ENCODE results near the gene SCYL2. TPM values are rescaled to one million over a fixed set of nuclear protein-coding genes. Genes with fewer than 3 reads are reported as not detected.

The SCYL2 gene
- total RNA-seq, 1 experiment from 2014 or later: 49.5 TPM

- no peak overlapping the region for H3K4me3 ChIP-seq (ENCODE audit: low read depth, low read length)
- no peaks in the 10 kb centered on the region for H3K4me1 ChIP-seq
- intact Hi-C loops (cut with micrococcal nuclease; ENCODE audit: unreplicated experiment): no loop called here
- ChIA-PET POLR2A (no interaction called here), CTCF (no interaction called here)
- Mint-ChIP-seq H3K4me3 (ENCODE audit: unreplicated experiment) (no peak overlapping the region), H3K27ac (ENCODE audit: unreplicated experiment) (no peak overlapping the region), H3K36me3 (ENCODE audit: insufficient read depth, unreplicated experiment) (no peaks in the 10 kb centered on the region), H3K27me3 (ENCODE audit: insufficient read depth, unreplicated experiment) (peaks cover 2% of the 10 kb centered on the region), H3K9me3 (ENCODE audit: unreplicated experiment) (no peaks in the 10 kb centered on the region), H3K4me1 (ENCODE audit: low read depth, unreplicated experiment) (no peaks in the 10 kb centered on the region)
- BruUV-seq (replicated peaks): no TSS peak
- no peak for DNase-seq
- H3K27me3 ChIP-seq (replicated peaks; ENCODE audit: control insufficient read depth, insufficient read depth, low read length): no peaks in the 10 kb centered on the region
- no peaks in the 10 kb centered on the region for H3K36me3 ChIP-seq (ENCODE audit: control insufficient read depth, insufficient read depth, low read length)
- no peaks in the 10 kb centered on the region for H3K9me3 ChIP-seq
- TF ChIP-seq, protein P1, sequence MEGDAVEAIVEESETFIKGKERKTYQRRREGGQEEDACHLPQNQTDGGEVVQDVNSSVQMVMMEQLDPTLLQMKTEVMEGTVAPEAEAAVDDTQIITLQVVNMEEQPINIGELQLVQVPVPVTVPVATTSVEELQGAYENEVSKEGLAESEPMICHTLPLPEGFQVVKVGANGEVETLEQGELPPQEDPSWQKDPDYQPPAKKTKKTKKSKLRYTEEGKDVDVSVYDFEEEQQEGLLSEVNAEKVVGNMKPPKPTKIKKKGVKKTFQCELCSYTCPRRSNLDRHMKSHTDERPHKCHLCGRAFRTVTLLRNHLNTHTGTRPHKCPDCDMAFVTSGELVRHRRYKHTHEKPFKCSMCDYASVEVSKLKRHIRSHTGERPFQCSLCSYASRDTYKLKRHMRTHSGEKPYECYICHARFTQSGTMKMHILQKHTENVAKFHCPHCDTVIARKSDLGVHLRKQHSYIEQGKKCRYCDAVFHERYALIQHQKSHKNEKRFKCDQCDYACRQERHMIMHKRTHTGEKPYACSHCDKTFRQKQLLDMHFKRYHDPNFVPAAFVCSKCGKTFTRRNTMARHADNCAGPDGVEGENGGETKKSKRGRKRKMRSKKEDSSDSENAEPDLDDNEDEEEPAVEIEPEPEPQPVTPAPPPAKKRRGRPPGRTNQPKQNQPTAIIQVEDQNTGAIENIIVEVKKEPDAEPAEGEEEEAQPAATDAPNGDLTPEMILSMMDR (IDR thresholded peaks at IDR 0.05; ENCODE audit: insufficient read depth in 1 of 2, low read depth in 1 of 2, low read length in 1 of 2, severe bottlenecking in 1 of 2, unreplicated experiment in 1 of 2): no peak
These were observed 109.2 kb downstream of the SCYL2 start for GRCh38 chr12:100376161-100376560.

GRCh38 chr12:100381379-100381778 lies 114.4 kb downstream of the SCYL2 start:
- H3K9me3 ChIP-seq: no peaks in the 10 kb centered on the region
- intact Hi-C loops (cut with micrococcal nuclease; ENCODE audit: unreplicated experiment): no loop called here
- Mint-ChIP-seq H3K4me3 (ENCODE audit: unreplicated experiment) (no peak overlapping the region), H3K9me3 (ENCODE audit: unreplicated experiment) (no peaks in the 10 kb centered on the region), H3K4me1 (ENCODE audit: low read depth, unreplicated experiment) (no peaks in the 10 kb centered on the region), H3K27ac (ENCODE audit: unreplicated experiment) (no peak overlapping the region), H3K27me3 (ENCODE audit: insufficient read depth, unreplicated experiment) (peaks cover 4% of the 10 kb centered on the region), H3K36me3 (ENCODE audit: insufficient read depth, unreplicated experiment) (no peaks in the 10 kb centered on the region)
- no peak overlapping the region for H3K4me3 ChIP-seq (ENCODE audit: low read depth, low read length)
- POLR2A ChIA-PET: no interaction called here
- H3K36me3 ChIP-seq (ENCODE audit: control insufficient read depth, insufficient read depth, low read length): no peaks in the 10 kb centered on the region
- TF ChIP-seq, protein P1 (IDR thresholded peaks at IDR 0.05; ENCODE audit: insufficient read depth in 1 of 2, low read depth in 1 of 2, low read length in 1 of 2, severe bottlenecking in 1 of 2, unreplicated experiment in 1 of 2): no peak
- BruUV-seq (replicated peaks): no TSS peak
- no peaks in the 10 kb centered on the region for H3K4me1 ChIP-seq
- no peaks in the 10 kb centered on the region for H3K27me3 ChIP-seq (replicated peaks; ENCODE audit: control insufficient read depth, insufficient read depth, low read length)
- CTCF ChIA-PET: interaction anchor here (0.6 kb wide), 1 partner anchor 12 kb away, joined by 3 read pairs; no protein-coding TSS in a partner anchor
- no peak for DNase-seq

DNA sequence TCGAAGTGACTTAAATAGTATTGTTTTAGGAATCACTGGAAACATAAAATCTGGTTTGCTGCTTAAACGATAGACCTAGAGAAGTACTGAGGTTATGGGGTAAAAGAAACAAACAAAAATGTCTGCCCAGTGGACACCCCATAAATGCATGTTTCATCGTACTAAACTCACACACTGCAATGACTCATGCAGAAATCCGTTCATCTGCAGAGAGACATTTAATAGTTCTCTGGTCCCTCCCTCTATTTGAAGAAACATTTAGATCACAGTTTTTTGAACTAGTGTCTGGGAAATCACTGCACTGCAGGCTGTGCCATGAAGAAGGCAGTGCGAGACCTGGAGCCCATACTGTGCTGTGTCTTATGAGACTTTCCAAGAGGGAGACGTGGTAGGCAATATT lies 115.4 kb downstream of the SCYL2 start:
- H3K9me3 Mint-ChIP-seq (ENCODE audit: unreplicated experiment): no peaks in the 10 kb centered on the region
- no peaks in the 10 kb centered on the region for H3K27me3 ChIP-seq (replicated peaks; ENCODE audit: control insufficient read depth, insufficient read depth, low read length)
- BruUV-seq (replicated peaks): no TSS peak
- H3K4me1 ChIP-seq: no peaks in the 10 kb centered on the region
- peaks cover 4% of the 10 kb centered on the region for H3K27me3 Mint-ChIP-seq (ENCODE audit: insufficient read depth, unreplicated experiment)
- ChIA-PET CTCF (no interaction called here), POLR2A (no interaction called here)
- H3K9me3 ChIP-seq: no peaks in the 10 kb centered on the region
- no peak overlapping the region for H3K27ac Mint-ChIP-seq (ENCODE audit: unreplicated experiment)
- H3K36me3 Mint-ChIP-seq (ENCODE audit: insufficient read depth, unreplicated experiment): no peaks in the 10 kb centered on the region
- TF ChIP-seq, protein P1 (IDR thresholded peaks at IDR 0.05; ENCODE audit: insufficient read depth in 1 of 2, low read depth in 1 of 2, low read length in 1 of 2, severe bottlenecking in 1 of 2, unreplicated experiment in 1 of 2): no peak
- no peaks in the 10 kb centered on the region for H3K4me1 Mint-ChIP-seq (ENCODE audit: low read depth, unreplicated experiment)
- no peak overlapping the region for H3K4me3 ChIP-seq (ENCODE audit: low read depth, low read length)
- no peak for DNase-seq
- intact Hi-C loops (cut with micrococcal nuclease; ENCODE audit: unreplicated experiment): no loop called here
- no peaks in the 10 kb centered on the region for H3K36me3 ChIP-seq (ENCODE audit: control insufficient read depth, insufficient read depth, low read length)
- H3K4me3 Mint-ChIP-seq (ENCODE audit: unreplicated experiment): no peak overlapping the region

All from Caco-2 (cell line).